HepG2 (cell line): Measurements from ENCODE around the gene ATP7B.

Experiments
- CTCF ChIP-seq: sonication (generic); formaldehyde crosslinking; IDR thresholded peaks from 2 replicates; pipeline ENCODE4 v1.5.0; 2020; ENCODE audit warnings: mild to moderate bottlenecking, missing genetic modification reagents, moderate library complexity
- GABPA ChIP-seq, 2 experiments: IDR thresholded peaks; 2 replicates each; pipeline ENCODE4 v1.6.1; 2011 to 2016; ENCODE audit warnings: low read depth in 2 of 2, low read length in 1 of 2, missing biosample characterization in 1 of 2, missing genetic modification characterization in 1 of 2
- HINFP ChIP-seq: sonication (generic); formaldehyde crosslinking; IDR thresholded peaks from 2 replicates; pipeline ENCODE4 v1.4.0; 2020; ENCODE audit warnings: low read depth, mild to moderate bottlenecking, missing genetic modification reagents
- HOXD1 ChIP-seq: sonication (generic); formaldehyde crosslinking; IDR thresholded peaks from 2 replicates; pipeline ENCODE4 v1.5.0; 2020; ENCODE audit warnings: missing genetic modification reagents
- MAX ChIP-seq: IDR thresholded peaks from 2 replicates; pipeline ENCODE4 v1.6.1; 2012; ENCODE audit warnings: inconsistent platforms
- MXD1 ChIP-seq: sonication (generic); formaldehyde crosslinking; IDR thresholded peaks from 2 replicates; pipeline ENCODE4 v1.4.0; 2020; ENCODE audit warnings: mild to moderate bottlenecking, missing genetic modification reagents
- PBX3 ChIP-seq: sonication (generic); formaldehyde crosslinking; IDR thresholded peaks from 2 replicates; pipeline ENCODE4 v1.8.1; 2023; ENCODE audit warnings: missing genetic modification reagents, inconsistent platforms, borderline replicate concordance
- POLR2A ChIP-seq, 2 experiments: IDR thresholded peaks; 2 replicates each; pipeline ENCODE4 v1.6.1; 2011; ENCODE audit warnings: low read depth in 2 of 2, low read length in 2 of 2, mild to moderate bottlenecking in 1 of 2, moderate library complexity in 1 of 2; ENCODE audit not compliant: insufficient read depth in 1 of 2
- POLR2AphosphoS5 ChIP-seq: IDR thresholded peaks from 2 replicates; pipeline ENCODE4 v1.6.1; 2012; ENCODE audit warnings: low read depth, low read length
- ZFX ChIP-seq: sonication (generic); formaldehyde crosslinking; IDR thresholded peaks from 2 replicates; pipeline ENCODE4 v1.4.0; 2020; ENCODE audit warnings: mild to moderate bottlenecking, low read depth, missing genetic modification reagents, moderate library complexity
- ZNF598 ChIP-seq: sonication (generic); formaldehyde crosslinking; IDR thresholded peaks from 2 replicates; pipeline ENCODE4 v1.5.1; 2020; ENCODE audit warnings: mild to moderate bottlenecking, missing genetic modification reagents, borderline replicate concordance

- TF ChIP-seq ZNF598 (CRISPR knock-in tag) (no peak), PBX3 (CRISPR knock-in tag) (no peak), CTCF (CRISPR knock-in tag) (no peak), HOXD1 (no peak), MXD1 (CRISPR knock-in tag) (no peak), ZFX (no peak), POLR2A (IDR thresholded peaks at IDR 0.05; ENCODE audit: insufficient read depth in 1 of 2, low read depth in 2 of 2, low read length in 2 of 2) (no peak), GABPA (IDR thresholded peaks at IDR 0.05; ENCODE audit: low read depth, low read length) (no peak), GABPA (CRISPR knock-in tag; IDR thresholded peaks at IDR 0.05; ENCODE audit: low read depth) (no peak), POLR2AphosphoS5 (no peak), HINFP (CRISPR knock-in tag) (no peak), MAX (no peak)
Measured at GRCh38 chr13:51997186-51997585, 14.1 kb downstream of the ATP7B start.
